ENCODE measurements around the gene DHX40. TPM values are rescaled to one million over a fixed set of nuclear protein-coding genes. Genes with fewer than 3 reads are reported as not detected.
A peak's percentile ranks its signal among the peaks of the same experiment; 100 is the strongest.

The DHX40 gene
- total and polyA plus RNA-seq, 2 of the 13 experiments (the other 11 are each of a cell fraction or from before 2014, with no cell fraction given): 22.2 to 37.0 TPM

GRCh38 chr17:59521465-59522126 is 43.8 kb upstream of the DHX40 start (continued):
- TF ChIP-seq FOXC1 (CRISPR knock-in tag; IDR thresholded peaks at IDR 0.05; ENCODE audit: borderline replicate concordance) (peak; percentile 74; the same call in 1 of the 2 replicates), SCMH1 (CRISPR knock-in tag; IDR thresholded peaks at IDR 0.05; ENCODE audit: borderline replicate concordance) (no peak), MAX (IDR thresholded peaks at IDR 0.05) (peak; percentile 63; the same call in 1 of the 2 replicates), ZNF33A (CRISPR knock-in tag; IDR thresholded peaks at IDR 0.05; ENCODE audit: borderline replicate concordance) (no peak), ZNF552 (CRISPR knock-in tag; IDR thresholded peaks at IDR 0.05; ENCODE audit: borderline replicate concordance) (no peak), STAT6 (CRISPR knock-in tag; IDR thresholded peaks at IDR 0.05; ENCODE audit: borderline replicate concordance) (no peak), ZNF510 (CRISPR knock-in tag; IDR thresholded peaks at IDR 0.05; ENCODE audit: low read depth) (no peak), IRF2 (CRISPR knock-in tag; IDR thresholded peaks at IDR 0.05) (peak; percentile 48), FOXK1 (CRISPR knock-in tag; IDR thresholded peaks at IDR 0.05; ENCODE audit: borderline replicate concordance, low read depth) (peak; percentile 13; the same call in 1 of the 2 replicates), BCL6 (CRISPR knock-in tag; IDR thresholded peaks at IDR 0.05) (peak; percentile 58), SP5 (CRISPR knock-in tag; IDR thresholded peaks at IDR 0.05; ENCODE audit: borderline replicate concordance, low read depth) (no peak), KAT8 (CRISPR knock-in tag; IDR thresholded peaks at IDR 0.05) (no peak; the same call in 1 of the 2 replicates), ZNF761 (CRISPR knock-in tag; conservative IDR thresholded peaks at IDR 0.05) (no peak), SOX13 (IDR thresholded peaks at IDR 0.05) (no peak), SOX13 (CRISPR knock-in tag; conservative IDR thresholded peaks at IDR 0.05 in 1 of 2, IDR thresholded peaks at IDR 0.05 in 1 of 2) (peak in 1 of 2 experiments; percentile 62; a peak in 2 of 4 replicates), YEATS2 (CRISPR knock-in tag; IDR thresholded peaks at IDR 0.05; ENCODE audit: borderline replicate concordance) (peak; percentile 30; the same call in 1 of the 2 replicates), LRRFIP1 (CRISPR knock-in tag; conservative IDR thresholded peaks at IDR 0.05) (no peak), ZNF569 (CRISPR knock-in tag; IDR thresholded peaks at IDR 0.05; ENCODE audit: borderline replicate concordance) (no peak), ZNF18 (CRISPR knock-in tag; IDR thresholded peaks at IDR 0.05; ENCODE audit: insufficient replicate concordance) (no peak), ZNF589 (CRISPR knock-in tag; conservative IDR thresholded peaks at IDR 0.05) (peak; percentile 77; the same call in 1 of the 2 replicates), KDM4B (CRISPR knock-in tag; IDR thresholded peaks at IDR 0.05) (no peak), FOSL1 (CRISPR knock-in tag; IDR thresholded peaks at IDR 0.05; ENCODE audit: borderline replicate concordance) (no peak), ZMYM4 (CRISPR knock-in tag; IDR thresholded peaks at IDR 0.05) (peak; percentile 77), ZBTB42 (CRISPR knock-in tag; IDR thresholded peaks at IDR 0.05) (no peak)

All from HepG2 (cell line).